HepG2 (cell line): ENCODE data around the gene TCF25. TPM values are rescaled to one million over a fixed set of nuclear protein-coding genes. Genes with fewer than 3 reads are reported as not detected.

ENCODE experiments used
- ARNT ChIP-seq: fragments of 450-650 bp; IDR thresholded peaks from 2 replicates; pipeline ENCODE4 v1.6.1; 2017
- ARNTL ChIP-seq: sonication (generic); formaldehyde crosslinking; IDR thresholded peaks from 2 replicates; pipeline ENCODE4 v1.4.0; 2020; ENCODE audit warnings: mild to moderate bottlenecking, missing genetic modification reagents
- FOSL1 ChIP-seq: sonication (generic); formaldehyde crosslinking; IDR thresholded peaks from 2 replicates; pipeline ENCODE4 v1.9.0; 2021; ENCODE audit warnings: missing genetic modification reagents, borderline replicate concordance
- FOXA3 ChIP-seq: IDR thresholded peaks from 2 replicates; pipeline ENCODE4 v1.6.1; 2016; ENCODE audit warnings: missing genetic modification reagents, missing compliant biosample characterization
- HOXA5 ChIP-seq: sonication (generic); formaldehyde crosslinking; IDR thresholded peaks from 2 replicates; pipeline ENCODE4 v1.4.0; 2020; ENCODE audit warnings: missing genetic modification reagents
- NFRKB ChIP-seq: fragments of 450-650 bp; IDR thresholded peaks from 2 replicates; pipeline ENCODE4 v1.6.1; 2017
- RAD21 ChIP-seq: fragments of 450-650 bp; formaldehyde crosslinking; IDR thresholded peaks from 2 replicates; pipeline ENCODE4 v1.5.0; 2020; ENCODE audit warnings: mild to moderate bottlenecking
- RBM39 ChIP-seq: fragments of 200-400 bp; formaldehyde crosslinking; IDR thresholded peaks from one replicate; pipeline ENCODE4 v1.6.1; 2018; ENCODE audit warnings: antibody characterized with exemption, mild to moderate bottlenecking, low read depth, low read length; ENCODE audit not compliant: poor library complexity, severe bottlenecking
- SCMH1 ChIP-seq: sonication (generic); formaldehyde crosslinking; IDR thresholded peaks from 2 replicates; pipeline ENCODE4 v1.9.0; 2021; ENCODE audit warnings: missing genetic modification reagents, mild to moderate bottlenecking, borderline replicate concordance
- SNAPC2 ChIP-seq: sonication (generic); formaldehyde crosslinking; IDR thresholded peaks from 2 replicates; pipeline ENCODE4 v1.8.1; 2022; ENCODE audit warnings: mild to moderate bottlenecking, missing genetic modification reagents
- WIZ ChIP-seq: sonication (generic); formaldehyde crosslinking; IDR thresholded peaks from 2 replicates; pipeline ENCODE4 v1.5.1; 2020; ENCODE audit warnings: mild to moderate bottlenecking, missing genetic modification reagents
- ZBTB3 ChIP-seq: sonication (generic); formaldehyde crosslinking; IDR thresholded peaks from 2 replicates; pipeline ENCODE4 v1.4.0; 2020; ENCODE audit warnings: low read depth, mild to moderate bottlenecking, moderate library complexity, missing genetic modification reagents, borderline replicate concordance
- ZKSCAN5 ChIP-seq: sonication (generic); formaldehyde crosslinking; IDR thresholded peaks from 2 replicates; pipeline ENCODE4 v1.5.1; 2020; ENCODE audit warnings: mild to moderate bottlenecking, missing genetic modification reagents
- ZNF333 ChIP-seq: sonication (generic); formaldehyde crosslinking; IDR thresholded peaks from 2 replicates; pipeline ENCODE4 v1.4.0; 2020; ENCODE audit warnings: mild to moderate bottlenecking, missing genetic modification reagents, borderline replicate concordance
- ZNF367 ChIP-seq: sonication (generic); formaldehyde crosslinking; IDR thresholded peaks from 2 replicates; pipeline ENCODE4 v1.4.0; 2020; ENCODE audit warnings: missing genetic modification reagents, borderline replicate concordance
- ZNF451 ChIP-seq: sonication (generic); formaldehyde crosslinking; IDR thresholded peaks from 2 replicates; pipeline ENCODE4 v1.5.0; 2020; ENCODE audit warnings: mild to moderate bottlenecking, missing genetic modification reagents
- ZNF639 ChIP-seq: conservative IDR thresholded peaks from 2 replicates; pipeline ENCODE4 v1.6.1; 2018; ENCODE audit warnings: missing genetic modification reagents
- ZNF780A ChIP-seq: sonication (generic); formaldehyde crosslinking; IDR thresholded peaks from 2 replicates; pipeline ENCODE4 v1.8.0; 2022; ENCODE audit warnings: mild to moderate bottlenecking, missing genetic modification reagents, moderate library complexity
- ZNF878 ChIP-seq: sonication (generic); formaldehyde crosslinking; IDR thresholded peaks from 2 replicates; pipeline ENCODE4 v1.8.1; 2023; ENCODE audit warnings: mild to moderate bottlenecking, missing genetic modification reagents, moderate library complexity
- polyA plus RNA-seq, 8 experiments: library from polyadenylated mRNA; depleted of rRNA in 3 of 8; stranded (reverse) in 7 of 8; unstranded in 1 of 8; fragments of >200 nt; fragmentation: Illumina TruSeq in 4 of 8; extraction: Trizol in 4 of 8; gene quantifications; 2 replicates each; pipeline versions ENCODE4 v1.2.1 to v1.2.3, GENCODE V29; 2011 to 2016; ENCODE audit warnings: low read depth in 4 of 8, missing spikeins in 1 of 8, mixed read lengths in 1 of 8; ENCODE audit not compliant: insufficient read depth in 1 of 8
- total RNA-seq, 5 experiments: library from RNA; depleted of rRNA; stranded (reverse); fragments of >200 nt; fragmentation: Illumina TruSeq; extraction: Trizol; gene quantifications; 2 replicates each; pipeline ENCODE4 v1.2.3, GENCODE V29; 2016; ENCODE audit warnings: low read depth in 1 of 5
- TF ChIP-seq, protein P1 (sequence below): sonication (generic); formaldehyde crosslinking; IDR thresholded peaks from 2 replicates; pipeline ENCODE4 v1.4.0; 2020; ENCODE audit warnings: mild to moderate bottlenecking, missing genetic modification reagents
- TF ChIP-seq, protein P2 (sequence below): sonication (generic); formaldehyde crosslinking; IDR thresholded peaks from 2 replicates; pipeline ENCODE4 v1.4.0; 2020; ENCODE audit warnings: mild to moderate bottlenecking, missing genetic modification reagents
- TF ChIP-seq, protein P3 (sequence below): fragments of 450-650 bp; IDR thresholded peaks from 2 replicates; pipeline ENCODE4 v1.6.1; 2017
- TF ChIP-seq, protein P4 (sequence below): sonication (generic); formaldehyde crosslinking; IDR thresholded peaks from 2 replicates; pipeline ENCODE4 v1.4.0; 2020; ENCODE audit warnings: mild to moderate bottlenecking, missing genetic modification reagents

TCF25 gene
- total and polyA plus RNA-seq, 2 of the 13 experiments (the other 11 are each of a cell fraction or from before 2014, with no cell fraction given): 138 to 206 TPM

DNA sequence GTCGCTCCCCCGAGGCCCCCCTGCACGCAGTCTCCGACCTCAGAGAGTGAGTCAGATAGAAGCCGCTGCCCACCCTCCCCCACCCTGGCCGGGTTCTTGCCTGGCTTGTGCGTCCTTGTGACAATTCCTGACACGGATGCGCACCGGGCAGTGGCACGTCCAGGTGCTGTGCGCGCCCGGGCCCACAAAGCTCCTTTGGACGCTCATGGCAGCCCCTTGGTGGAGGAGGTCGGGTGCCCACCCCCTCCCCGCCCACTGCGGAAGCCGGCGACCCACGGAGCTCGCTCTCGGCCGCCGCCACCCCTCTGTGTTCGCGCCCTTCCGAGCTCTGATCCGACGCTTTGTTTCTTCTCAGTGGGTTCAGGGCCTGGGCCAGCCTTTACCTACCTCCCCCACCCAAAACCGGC is 49.1 kb downstream of the TCF25 start (continued):
- TF ChIP-seq HOXA5 (CRISPR knock-in tag) (peak; percentile 64; the same call in 1 of the 2 replicates), RBM39 (no peak), ZNF333 (CRISPR knock-in tag) (no peak), ZNF367 (no peak; the same call in 1 of the 2 replicates), SNAPC2 (CRISPR knock-in tag) (no peak; the same call in 1 of the 2 replicates), ZNF878 (peak; percentile 22; the same call in 1 of the 2 replicates), NFRKB (no peak), FOSL1 (CRISPR knock-in tag) (peak; percentile 57; the same call in 1 of the 2 replicates), SCMH1 (no peak), WIZ (no peak), FOXA3 (CRISPR knock-in tag) (peak; percentile 16; the same call in 1 of the 2 replicates), ZNF639 (CRISPR knock-in tag) (no peak), ARNT (no peak), ARNTL (CRISPR knock-in tag) (peak; percentile 59; the same call in 1 of the 2 replicates), ZBTB3 (peak; percentile 61; the same call in 1 of the 2 replicates), ZNF780A (no peak), ZNF451 (CRISPR knock-in tag) (no peak; the same call in 1 of the 2 replicates), RAD21 (no peak), ZKSCAN5 (CRISPR knock-in tag) (no peak)
- TF ChIP-seq, protein P1, sequence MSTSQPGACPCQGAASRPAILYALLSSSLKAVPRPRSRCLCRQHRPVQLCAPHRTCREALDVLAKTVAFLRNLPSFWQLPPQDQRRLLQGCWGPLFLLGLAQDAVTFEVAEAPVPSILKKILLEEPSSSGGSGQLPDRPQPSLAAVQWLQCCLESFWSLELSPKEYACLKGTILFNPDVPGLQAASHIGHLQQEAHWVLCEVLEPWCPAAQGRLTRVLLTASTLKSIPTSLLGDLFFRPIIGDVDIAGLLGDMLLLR (CRISPR knock-in tag): no peak
- TF ChIP-seq, protein P2, sequence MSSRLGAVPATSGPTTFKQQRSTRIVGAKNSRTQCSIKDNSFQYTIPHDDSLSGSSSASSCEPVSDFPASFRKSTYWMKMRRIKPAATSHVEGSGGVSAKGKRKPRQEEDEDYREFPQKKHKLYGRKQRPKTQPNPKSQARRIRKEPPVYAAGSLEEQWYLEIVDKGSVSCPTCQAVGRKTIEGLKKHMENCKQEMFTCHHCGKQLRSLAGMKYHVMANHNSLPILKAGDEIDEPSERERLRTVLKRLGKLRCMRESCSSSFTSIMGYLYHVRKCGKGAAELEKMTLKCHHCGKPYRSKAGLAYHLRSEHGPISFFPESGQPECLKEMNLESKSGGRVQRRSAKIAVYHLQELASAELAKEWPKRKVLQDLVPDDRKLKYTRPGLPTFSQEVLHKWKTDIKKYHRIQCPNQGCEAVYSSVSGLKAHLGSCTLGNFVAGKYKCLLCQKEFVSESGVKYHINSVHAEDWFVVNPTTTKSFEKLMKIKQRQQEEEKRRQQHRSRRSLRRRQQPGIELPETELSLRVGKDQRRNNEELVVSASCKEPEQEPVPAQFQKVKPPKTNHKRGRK (CRISPR knock-in tag): no peak
- TF ChIP-seq, protein P3, sequence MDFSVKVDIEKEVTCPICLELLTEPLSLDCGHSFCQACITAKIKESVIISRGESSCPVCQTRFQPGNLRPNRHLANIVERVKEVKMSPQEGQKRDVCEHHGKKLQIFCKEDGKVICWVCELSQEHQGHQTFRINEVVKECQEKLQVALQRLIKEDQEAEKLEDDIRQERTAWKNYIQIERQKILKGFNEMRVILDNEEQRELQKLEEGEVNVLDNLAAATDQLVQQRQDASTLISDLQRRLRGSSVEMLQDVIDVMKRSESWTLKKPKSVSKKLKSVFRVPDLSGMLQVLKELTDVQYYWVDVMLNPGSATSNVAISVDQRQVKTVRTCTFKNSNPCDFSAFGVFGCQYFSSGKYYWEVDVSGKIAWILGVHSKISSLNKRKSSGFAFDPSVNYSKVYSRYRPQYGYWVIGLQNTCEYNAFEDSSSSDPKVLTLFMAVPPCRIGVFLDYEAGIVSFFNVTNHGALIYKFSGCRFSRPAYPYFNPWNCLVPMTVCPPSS: no peak
- TF ChIP-seq, protein P4, sequence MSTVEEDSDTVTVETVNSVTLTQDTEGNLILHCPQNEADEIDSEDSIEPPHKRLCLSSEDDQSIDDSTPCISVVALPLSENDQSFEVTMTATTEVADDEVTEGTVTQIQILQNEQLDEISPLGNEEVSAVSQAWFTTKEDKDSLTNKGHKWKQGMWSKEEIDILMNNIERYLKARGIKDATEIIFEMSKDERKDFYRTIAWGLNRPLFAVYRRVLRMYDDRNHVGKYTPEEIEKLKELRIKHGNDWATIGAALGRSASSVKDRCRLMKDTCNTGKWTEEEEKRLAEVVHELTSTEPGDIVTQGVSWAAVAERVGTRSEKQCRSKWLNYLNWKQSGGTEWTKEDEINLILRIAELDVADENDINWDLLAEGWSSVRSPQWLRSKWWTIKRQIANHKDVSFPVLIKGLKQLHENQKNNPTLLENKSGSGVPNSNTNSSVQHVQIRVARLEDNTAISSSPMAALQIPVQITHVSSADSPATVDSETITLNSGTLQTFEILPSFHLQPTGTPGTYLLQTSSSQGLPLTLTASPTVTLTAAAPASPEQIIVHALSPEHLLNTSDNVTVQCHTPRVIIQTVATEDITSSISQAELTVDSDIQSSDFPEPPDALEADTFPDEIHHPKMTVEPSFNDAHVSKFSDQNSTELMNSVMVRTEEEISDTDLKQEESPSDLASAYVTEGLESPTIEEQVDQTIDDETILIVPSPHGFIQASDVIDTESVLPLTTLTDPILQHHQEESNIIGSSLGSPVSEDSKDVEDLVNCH (CRISPR knock-in tag): no peak
